ENCODE data around the gene DMD.

Gene DMD

DNA sequence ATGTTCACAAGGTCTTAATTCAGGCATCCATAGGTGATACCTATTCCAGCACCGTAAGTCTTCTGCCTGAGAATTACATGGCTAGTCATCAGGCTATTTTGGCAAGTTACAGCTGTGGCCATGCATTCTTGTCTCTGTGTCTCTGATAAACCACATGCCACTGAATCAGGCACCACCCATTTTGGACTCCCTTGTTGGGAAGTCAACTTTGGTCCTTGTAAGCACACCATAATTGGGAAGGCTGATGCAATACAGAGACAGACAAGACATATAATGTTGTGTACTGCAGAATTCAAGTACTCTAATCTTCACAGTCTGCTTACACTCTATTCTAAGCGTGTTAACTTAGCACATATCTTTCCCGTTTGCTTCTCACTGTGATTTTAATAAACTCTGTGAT lies 1655.8 kb downstream of the DMD start:
- TF ChIP-seq ZFX (IDR thresholded peaks at IDR 0.05): no peak
- TF ChIP-seq, protein P1, sequence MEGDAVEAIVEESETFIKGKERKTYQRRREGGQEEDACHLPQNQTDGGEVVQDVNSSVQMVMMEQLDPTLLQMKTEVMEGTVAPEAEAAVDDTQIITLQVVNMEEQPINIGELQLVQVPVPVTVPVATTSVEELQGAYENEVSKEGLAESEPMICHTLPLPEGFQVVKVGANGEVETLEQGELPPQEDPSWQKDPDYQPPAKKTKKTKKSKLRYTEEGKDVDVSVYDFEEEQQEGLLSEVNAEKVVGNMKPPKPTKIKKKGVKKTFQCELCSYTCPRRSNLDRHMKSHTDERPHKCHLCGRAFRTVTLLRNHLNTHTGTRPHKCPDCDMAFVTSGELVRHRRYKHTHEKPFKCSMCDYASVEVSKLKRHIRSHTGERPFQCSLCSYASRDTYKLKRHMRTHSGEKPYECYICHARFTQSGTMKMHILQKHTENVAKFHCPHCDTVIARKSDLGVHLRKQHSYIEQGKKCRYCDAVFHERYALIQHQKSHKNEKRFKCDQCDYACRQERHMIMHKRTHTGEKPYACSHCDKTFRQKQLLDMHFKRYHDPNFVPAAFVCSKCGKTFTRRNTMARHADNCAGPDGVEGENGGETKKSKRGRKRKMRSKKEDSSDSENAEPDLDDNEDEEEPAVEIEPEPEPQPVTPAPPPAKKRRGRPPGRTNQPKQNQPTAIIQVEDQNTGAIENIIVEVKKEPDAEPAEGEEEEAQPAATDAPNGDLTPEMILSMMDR (conservative IDR thresholded peaks at IDR 0.05): no peak
- H3K27ac ChIP-seq: no peak overlapping the region

DNA sequence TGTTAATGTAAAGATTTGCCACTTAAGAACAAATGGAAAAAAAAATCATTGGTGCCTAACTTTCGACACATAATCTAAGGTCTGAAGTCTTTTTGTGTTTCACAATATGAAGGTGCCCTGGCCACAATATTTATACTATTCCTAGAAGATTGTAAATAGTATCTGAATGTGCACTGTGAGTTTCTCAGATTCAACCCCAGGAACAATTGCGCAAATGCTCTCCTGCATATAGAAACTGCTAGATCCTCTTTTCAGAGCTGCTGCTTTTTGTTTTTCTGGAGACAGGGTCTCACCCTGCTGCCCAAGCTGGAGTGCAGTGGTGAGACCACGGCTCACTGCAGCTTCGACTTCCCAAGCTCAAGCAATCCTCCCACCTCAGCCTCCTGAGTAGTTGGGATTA lies 1659.4 kb downstream of the DMD start:
- no peak for TF ChIP-seq ZFX (IDR thresholded peaks at IDR 0.05)
- TF ChIP-seq, protein P1 (conservative IDR thresholded peaks at IDR 0.05): no peak
- no peak overlapping the region for H3K27ac ChIP-seq

DNA sequence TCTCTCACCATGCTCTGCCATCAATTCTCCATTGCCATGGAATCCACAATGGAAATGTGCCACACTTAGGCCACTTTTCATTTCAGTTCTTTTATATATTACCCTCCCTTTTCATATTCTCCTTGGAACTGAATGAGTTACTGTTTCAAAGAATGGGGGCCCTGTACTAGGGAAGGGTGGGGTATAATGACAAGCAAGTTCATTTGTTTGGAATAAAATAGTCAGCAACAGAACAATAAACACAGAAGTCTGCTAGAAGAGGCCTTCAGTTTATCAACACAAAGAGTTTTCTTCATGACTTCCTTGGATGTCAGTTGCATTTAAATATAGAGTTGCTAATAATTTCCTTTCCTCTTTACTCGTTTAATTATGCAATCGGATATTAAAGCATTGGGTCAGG lies 1661.2 kb downstream of the DMD start:
- no peak overlapping the region for H3K27ac ChIP-seq
- no peak for TF ChIP-seq ZFX (IDR thresholded peaks at IDR 0.05)
- TF ChIP-seq, protein P1 (conservative IDR thresholded peaks at IDR 0.05): no peak

GRCh38 chrX:31547816-31548215 lies 1663.5 kb downstream of the DMD start:
- TF ChIP-seq, protein P1 (conservative IDR thresholded peaks at IDR 0.05): no peak
- no peak for TF ChIP-seq ZFX (IDR thresholded peaks at IDR 0.05)
- H3K27ac ChIP-seq: no peak overlapping the region

DNA sequence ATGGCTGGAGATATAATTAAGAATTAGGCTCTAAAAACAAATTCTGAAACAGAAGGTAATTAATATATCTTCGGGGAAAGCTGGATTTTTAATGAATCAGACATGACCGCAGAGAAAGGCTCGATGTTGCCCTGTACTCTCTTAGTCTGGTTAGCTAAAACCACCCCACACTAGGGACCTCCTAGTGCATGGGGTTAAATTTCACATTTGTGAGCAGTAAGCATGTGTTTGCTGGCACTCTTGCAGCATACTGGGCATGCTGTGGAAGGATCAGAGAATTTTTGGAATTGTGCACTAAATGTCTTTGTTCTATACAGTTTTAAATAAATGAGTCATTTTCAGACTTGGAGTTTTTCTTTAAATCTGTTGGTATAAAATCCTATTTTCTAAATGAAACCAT lies 1663.9 kb downstream of the DMD start:
- H3K27ac ChIP-seq: no peak overlapping the region
- TF ChIP-seq ZFX (IDR thresholded peaks at IDR 0.05): no peak
- TF ChIP-seq, protein P1 (conservative IDR thresholded peaks at IDR 0.05): no peak

- no peak for TF ChIP-seq ZFX (IDR thresholded peaks at IDR 0.05)
- TF ChIP-seq, protein P1 (conservative IDR thresholded peaks at IDR 0.05): no peak
- H3K27ac ChIP-seq: no peak overlapping the region
These were observed 1665.2 kb downstream of the DMD start for GRCh38 chrX:31546126-31546525.

GRCh38 chrX:31545726-31546125 lies 1665.6 kb downstream of the DMD start:
- TF ChIP-seq, protein P1 (conservative IDR thresholded peaks at IDR 0.05): no peak
- no peak for TF ChIP-seq ZFX (IDR thresholded peaks at IDR 0.05)
- no peak overlapping the region for H3K27ac ChIP-seq

Data from C4-2B (cell line).